Measurements from ENCODE around the gene HS1BP3. TPM values are rescaled to one million over a fixed set of nuclear protein-coding genes. Genes with fewer than 3 reads are reported as not detected.

HS1BP3 gene
- polyA plus RNA-seq, 2 of the 4 experiments (the other 2 are of a cell fraction), result 12.4 to 23.5 TPM

GRCh38 chr2:20584045-20584398 lies 66.9 kb downstream of the HS1BP3 start:
- peak; percentile 70 to 80; a peak in 5 of 6 replicates for ATAC-seq
- POLR2A ChIA-PET, result interaction anchor here (1.2 to 4.9 kb wide), 2 partner anchors 134 to 137 kb away, joined by 4 to 45 read pairs; partner anchors contain the start of gene RHOB
- 63% methylated on average over 3 of the region's 3 CpGs for WGBS (ENCODE audit: missing lambda C conversion rate)
- CTCF ChIA-PET, result interaction anchor here (1.0 to 1.8 kb wide), 4 partner anchors 11 to 57 kb away, joined by 3 to 6 read pairs (median 4); no protein-coding TSS in a partner anchor
- FAIRE-seq, result no peak
- H3K4me2 ChIP-seq, result peak overlapping the region; percentile 71
- TF ChIP-seq CHD4 (IDR thresholded peaks at IDR 0.05; ENCODE audit: borderline replicate concordance), result no peak
- no peak for TF ChIP-seq JUNB (IDR thresholded peaks at IDR 0.05)
- TF ChIP-seq TP53 (CRISPR knock-in tag; IDR thresholded peaks at IDR 0.05), result no peak
- no peak for TF ChIP-seq HOXB5 (CRISPR knock-in tag; IDR thresholded peaks at IDR 0.05)
- no peak for TF ChIP-seq NFE2L2 (conservative IDR thresholded peaks at IDR 0.05; ENCODE audit: low read length)
- TF ChIP-seq CTCF (IDR thresholded peaks at IDR 0.05), result no peak
- TF ChIP-seq JUN (IDR thresholded peaks at IDR 0.05), result no peak
- no peak for TF ChIP-seq MYC (IDR thresholded peaks at IDR 0.05; ENCODE audit: borderline replicate concordance, low read length)
- TF ChIP-seq NPAS2 (CRISPR knock-in tag; IDR thresholded peaks at IDR 0.05; ENCODE audit: borderline replicate concordance), result no peak
- TF ChIP-seq HOXA7 (CRISPR knock-in tag; IDR thresholded peaks at IDR 0.05), result no peak
- no peak for TF ChIP-seq MAZ (IDR thresholded peaks at IDR 0.05; ENCODE audit: borderline replicate concordance, low read depth, low read length)
- no peak for TF ChIP-seq CEBPB (IDR thresholded peaks at IDR 0.05)
- TF ChIP-seq RCOR1 (IDR thresholded peaks at IDR 0.05; ENCODE audit: low read depth, low read length), result no peak
- no peak for TF ChIP-seq CBX2 (IDR thresholded peaks at IDR 0.05; ENCODE audit: borderline replicate concordance, low read depth)
- TF ChIP-seq RARB (CRISPR knock-in tag; IDR thresholded peaks at IDR 0.05), result no peak
- H3K4me1 ChIP-seq, result peaks cover 48% of the 10 kb centered on the region
- peak overlapping the region; percentile 70 to 90 for H3K27ac ChIP-seq
- H3K9me3 ChIP-seq, result peaks cover 11% of the 10 kb centered on the region; the same call in 1 of the 3 replicates
- H3K4me3 ChIP-seq, result no peak overlapping the region
- no peak for DNase-seq (ENCODE audit: low read depth in 1 of 2, low spot score in 1 of 2)

GRCh38 chr2:20583425-20583881 lies 67.4 kb downstream of the HS1BP3 start:
- ChIA-PET POLR2A (interaction anchor here (2.4 kb wide), 1 partner anchor 136 kb away, joined by 13 read pairs; the partner anchor contains the start of gene RHOB), CTCF (interaction anchor here (0.7 to 1.8 kb wide), 4 partner anchors 8 to 139 kb away, joined by 3 to 5 read pairs (median 4); no protein-coding TSS in a partner anchor)
- H3K4me1 ChIP-seq, result peaks cover 54% of the 10 kb centered on the region
- peaks cover 11% of the 10 kb centered on the region; the same call in 1 of the 3 replicates for H3K9me3 ChIP-seq
- peak overlapping the region; percentile 70 to 90 for H3K27ac ChIP-seq
- H3K4me2 ChIP-seq, result peak overlapping the region; percentile 71
- DNase-seq (ENCODE audit: low read depth in 1 of 2, low spot score in 1 of 2) (no peak), ATAC-seq (no peak), FAIRE-seq (no peak)
- WGBS (ENCODE audit: missing lambda C conversion rate), result 97% methylated on average over 6 of the region's 7 CpGs
- TF ChIP-seq MAFK (IDR thresholded peaks at IDR 0.05; ENCODE audit: partially characterized antibody) (no peak), HOXB5 (CRISPR knock-in tag; IDR thresholded peaks at IDR 0.05) (no peak), E2F6 (IDR thresholded peaks at IDR 0.05; ENCODE audit: borderline replicate concordance, low read depth) (no peak), ZFP36 (IDR thresholded peaks at IDR 0.05; ENCODE audit: borderline replicate concordance, partially characterized antibody) (no peak), ESRRA (IDR thresholded peaks at IDR 0.05; ENCODE audit: borderline replicate concordance, low read length) (no peak), KDM1A (IDR thresholded peaks at IDR 0.05; ENCODE audit: low read depth) (no peak), CHD4 (IDR thresholded peaks at IDR 0.05; ENCODE audit: borderline replicate concordance) (no peak), HDAC2 (IDR thresholded peaks at IDR 0.05) (no peak), TFCP2L1 (CRISPR knock-in tag; IDR thresholded peaks at IDR 0.05) (no peak), CHD2 (IDR thresholded peaks at IDR 0.05; ENCODE audit: low read length, partially characterized antibody) (no peak), GATA3 (IDR thresholded peaks at IDR 0.05; ENCODE audit: borderline replicate concordance) (no peak), KDM5A (IDR thresholded peaks at IDR 0.05) (no peak), NR3C1 (IDR thresholded peaks at IDR 0.05) (no peak), RNF2 (IDR thresholded peaks at IDR 0.05; ENCODE audit: borderline replicate concordance, low read depth) (no peak), ZC3H11A (IDR thresholded peaks at IDR 0.05) (no peak), ZNF302 (CRISPR knock-in tag; IDR thresholded peaks at IDR 0.05) (no peak), MYC (IDR thresholded peaks at IDR 0.05; ENCODE audit: borderline replicate concordance, low read length) (no peak), FOXS1 (CRISPR knock-in tag; IDR thresholded peaks at IDR 0.05) (no peak), RCOR1 (IDR thresholded peaks at IDR 0.05; ENCODE audit: low read depth, low read length) (no peak), EHF (CRISPR knock-in tag; IDR thresholded peaks at IDR 0.05) (no peak)
- no peak overlapping the region for H3K4me3 ChIP-seq

Data from A549 (cell line).